ENCODE data around the gene EGFL6.

The EGFL6 gene

GRCh38 chrX:13574600-13574999 lies 5.2 kb downstream of the EGFL6 start:
- H3K27me3 ChIP-seq (ENCODE audit: insufficient read depth, low read depth, severe bottlenecking) = peaks cover 67% of the 10 kb centered on the region
- TF ChIP-seq CTCF (IDR thresholded peaks at IDR 0.05; ENCODE audit: low read depth, low read length) = no peak
- H3K9me3 ChIP-seq (ENCODE audit: severe bottlenecking) = no peaks in the 10 kb centered on the region
- no peak overlapping the region for H3K27ac ChIP-seq
- no peak overlapping the region for H3K4me3 ChIP-seq (ENCODE audit: low read depth, low read length)
- no peak for DNase-seq
- no peaks in the 10 kb centered on the region for H3K36me3 ChIP-seq

GRCh38 chrX:13579661-13580060 lies 10.3 kb downstream of the EGFL6 start:
- H3K27ac ChIP-seq = no peak overlapping the region
- no peaks in the 10 kb centered on the region for H3K36me3 ChIP-seq
- H3K9me3 ChIP-seq (ENCODE audit: severe bottlenecking) = no peaks in the 10 kb centered on the region
- TF ChIP-seq CTCF (IDR thresholded peaks at IDR 0.05; ENCODE audit: low read depth, low read length) = no peak
- H3K4me3 ChIP-seq (ENCODE audit: low read depth, low read length) = no peak overlapping the region
- peaks cover 62% of the 10 kb centered on the region for H3K27me3 ChIP-seq (ENCODE audit: insufficient read depth, low read depth, severe bottlenecking)
- DNase-seq = no peak

- Histone ChIP-seq H3K27ac (no peak overlapping the region), H3K4me3 (ENCODE audit: low read depth, low read length) (no peak overlapping the region), H3K27me3 (ENCODE audit: insufficient read depth, low read depth, severe bottlenecking) (peaks cover 65% of the 10 kb centered on the region), H3K36me3 (no peaks in the 10 kb centered on the region), H3K9me3 (ENCODE audit: severe bottlenecking) (peaks cover 2% of the 10 kb centered on the region)
- no peak for TF ChIP-seq CTCF (IDR thresholded peaks at IDR 0.05; ENCODE audit: low read depth, low read length)
- no peak for DNase-seq
These were observed 12.2 kb downstream of the EGFL6 start for GRCh38 chrX:13581554-13581953.

GRCh38 chrX:13587786-13588477 lies 18.5 kb downstream of the EGFL6 start:
- no peak for DNase-seq
- Histone ChIP-seq H3K9me3 (ENCODE audit: severe bottlenecking) (peaks cover 2% of the 10 kb centered on the region), H3K4me3 (ENCODE audit: low read depth, low read length) (no peak overlapping the region), H3K27me3 (ENCODE audit: insufficient read depth, low read depth, severe bottlenecking) (peaks cover 89% of the 10 kb centered on the region), H3K27ac (no peak overlapping the region), H3K36me3 (no peaks in the 10 kb centered on the region)
- TF ChIP-seq CTCF (IDR thresholded peaks at IDR 0.05; ENCODE audit: low read depth, low read length) = no peak

GRCh38 chrX:13590207-13590606 lies 20.8 kb downstream of the EGFL6 start:
- Histone ChIP-seq H3K4me3 (ENCODE audit: low read depth, low read length) (no peak overlapping the region), H3K27ac (no peak overlapping the region), H3K27me3 (ENCODE audit: insufficient read depth, low read depth, severe bottlenecking) (peaks cover 88% of the 10 kb centered on the region), H3K9me3 (ENCODE audit: severe bottlenecking) (peaks cover 2% of the 10 kb centered on the region), H3K36me3 (no peaks in the 10 kb centered on the region)
- no peak for TF ChIP-seq CTCF (IDR thresholded peaks at IDR 0.05; ENCODE audit: low read depth, low read length)
- no peak for DNase-seq

- no peak for TF ChIP-seq CTCF (IDR thresholded peaks at IDR 0.05; ENCODE audit: low read depth, low read length)
- Histone ChIP-seq H3K36me3 (no peaks in the 10 kb centered on the region), H3K27ac (no peak overlapping the region), H3K27me3 (ENCODE audit: insufficient read depth, low read depth, severe bottlenecking) (peaks cover 86% of the 10 kb centered on the region), H3K4me3 (ENCODE audit: low read depth, low read length) (no peak overlapping the region), H3K9me3 (ENCODE audit: severe bottlenecking) (peaks cover 2% of the 10 kb centered on the region)
- DNase-seq = no peak
These were observed 21.5 kb downstream of the EGFL6 start for GRCh38 chrX:13590914-13591313.

All from WERI-Rb-1 (cell line).